ENCODE results near the gene GP1BA.

DNA sequence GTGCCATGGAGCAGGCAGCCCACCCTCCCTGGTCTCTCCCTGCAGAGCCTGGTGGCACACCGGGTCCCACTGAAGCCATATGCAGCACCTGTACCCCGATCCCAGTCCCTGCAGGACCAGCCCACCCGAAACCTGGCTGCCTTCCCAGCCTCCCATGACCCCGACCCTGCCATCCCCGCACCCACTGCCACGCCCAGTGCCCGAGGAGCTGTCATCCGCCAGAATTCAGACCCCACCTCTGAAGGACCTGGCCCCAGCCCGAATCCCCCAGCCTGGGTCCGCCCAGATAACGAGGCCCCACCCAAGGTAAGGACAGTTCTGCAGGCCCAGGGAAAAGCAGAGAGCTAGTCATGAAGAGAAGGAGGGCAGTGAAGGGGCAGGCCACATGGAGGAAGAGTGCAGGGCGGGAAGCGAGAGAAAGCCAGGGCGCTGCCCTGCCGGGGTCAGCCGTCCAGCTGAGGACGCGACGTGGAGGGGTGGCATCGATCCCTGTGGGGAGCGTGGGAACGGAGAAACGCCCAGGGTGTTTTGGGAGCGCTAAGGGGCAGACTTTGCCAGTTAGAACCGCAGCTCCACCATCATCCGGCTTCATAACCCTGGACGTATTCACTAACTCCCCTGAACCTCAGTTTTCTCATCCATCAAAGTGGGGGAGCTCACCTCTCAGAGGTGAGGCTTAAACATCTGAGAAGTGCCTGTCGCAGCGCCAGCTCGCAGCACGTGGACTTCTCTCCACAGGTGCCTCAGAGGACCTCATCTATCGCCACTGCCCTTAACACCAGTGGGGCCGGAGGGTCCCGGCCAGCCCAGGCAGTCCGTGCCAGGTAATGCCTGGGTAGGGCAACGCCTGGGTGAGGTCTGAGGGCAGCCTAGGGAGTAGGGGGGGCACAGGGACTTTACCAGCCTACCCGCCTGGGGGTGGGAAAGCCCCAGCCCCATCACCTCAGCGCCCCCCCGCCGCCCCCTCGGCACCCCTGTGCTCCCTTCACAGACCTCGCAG is 40.4 kb upstream of the GP1BA start:
- no peak for TF ChIP-seq FOXK2 (IDR thresholded peaks at IDR 0.05)
- TF ChIP-seq FOXM1 (IDR thresholded peaks at IDR 0.05; ENCODE audit: borderline replicate concordance) = no peak
- no peak for TF ChIP-seq BHLHE40 (IDR thresholded peaks at IDR 0.05; ENCODE audit: borderline replicate concordance)
